MCF 10A (cell line): Measurements from ENCODE around the gene ZNF581. TPM values are rescaled to one million over a fixed set of nuclear protein-coding genes. Genes with fewer than 3 reads are reported as not detected.
A peak's percentile ranks its signal among the peaks of the same experiment; 100 is the strongest.

ENCODE experiments used
- BruUV-seq: library from RNA; stranded (reverse); fragments of 400-500 nt; replicated peaks from 2 replicates; lab custom pipeline; 2021; lab: Mats Ljungman, UMichigan
- CTCF ChIA-PET: fragments of 300-600 bp; sonication (Branson Sonifier 250); formaldehyde crosslinking; extraction: SDS; loops from one replicate; lab custom pipeline; 2021; ENCODE audit warnings: antibody characterized with exemption, inconsistent platforms; lab: Yijun Ruan, JAX
- POLR2A ChIA-PET: fragments of 300-600, 350-650 bp; sonication (Branson Sonifier 250); formaldehyde crosslinking; extraction: SDS; loops from one replicate; lab custom pipeline; 2020; ENCODE audit warnings: antibody characterized with exemption, inconsistent platforms; lab: Yijun Ruan, JAX
- DNase-seq: peaks from one replicate; pipeline ENCODE4 v3.0.0-alpha.2; 2018; ENCODE audit not compliant: unreplicated experiment
- H3K27ac Mint-ChIP-seq: one replicate; pipeline ENCODE4 v1.8.0; 2022; ENCODE audit warnings: mild to moderate bottlenecking, low read depth, mixed read lengths; ENCODE audit not compliant: unreplicated experiment
- H3K27me3 Mint-ChIP-seq: one replicate; pipeline ENCODE4 v1.8.0; 2022; ENCODE audit warnings: mixed read lengths; ENCODE audit not compliant: insufficient read depth, unreplicated experiment
- H3K36me3 Mint-ChIP-seq: one replicate; pipeline ENCODE4 v1.8.0; 2022; ENCODE audit warnings: mild to moderate bottlenecking, moderate library complexity, mixed read lengths; ENCODE audit not compliant: insufficient read depth, unreplicated experiment
- H3K4me1 Mint-ChIP-seq: one replicate; pipeline ENCODE4 v1.8.0; 2022; ENCODE audit warnings: mixed read lengths; ENCODE audit not compliant: insufficient read depth, unreplicated experiment
- H3K4me3 Mint-ChIP-seq: one replicate; pipeline ENCODE4 v1.8.0; 2022; ENCODE audit warnings: mild to moderate bottlenecking, moderate library complexity, mixed read lengths; ENCODE audit not compliant: unreplicated experiment
- H3K9me3 Mint-ChIP-seq: one replicate; pipeline ENCODE4 v1.8.0; 2022; ENCODE audit warnings: mixed read lengths; ENCODE audit not compliant: unreplicated experiment
- intact Hi-C: fragments of 100-400 bp; cut with micrococcal nuclease; formaldehyde crosslinking; loops from 2 replicates; pipeline ENCODE4 v1.14.1; 2022
- total RNA-seq: library from RNA; stranded (reverse); gene quantifications from 2 replicates; pipeline ENCODE4 v1.2.3, GENCODE V29; 2022
- TF ChIP-seq, protein P1 (sequence below): fragments of 200-600 bp; IDR thresholded peaks from one replicate; pipeline ENCODE4 v1.8.0; 2022; ENCODE audit warnings: antibody characterized with exemption, mild to moderate bottlenecking; ENCODE audit not compliant: unreplicated experiment

ZNF581 gene
- total RNA-seq, 1 experiment from 2014 or later: 25.7 TPM

DNA sequence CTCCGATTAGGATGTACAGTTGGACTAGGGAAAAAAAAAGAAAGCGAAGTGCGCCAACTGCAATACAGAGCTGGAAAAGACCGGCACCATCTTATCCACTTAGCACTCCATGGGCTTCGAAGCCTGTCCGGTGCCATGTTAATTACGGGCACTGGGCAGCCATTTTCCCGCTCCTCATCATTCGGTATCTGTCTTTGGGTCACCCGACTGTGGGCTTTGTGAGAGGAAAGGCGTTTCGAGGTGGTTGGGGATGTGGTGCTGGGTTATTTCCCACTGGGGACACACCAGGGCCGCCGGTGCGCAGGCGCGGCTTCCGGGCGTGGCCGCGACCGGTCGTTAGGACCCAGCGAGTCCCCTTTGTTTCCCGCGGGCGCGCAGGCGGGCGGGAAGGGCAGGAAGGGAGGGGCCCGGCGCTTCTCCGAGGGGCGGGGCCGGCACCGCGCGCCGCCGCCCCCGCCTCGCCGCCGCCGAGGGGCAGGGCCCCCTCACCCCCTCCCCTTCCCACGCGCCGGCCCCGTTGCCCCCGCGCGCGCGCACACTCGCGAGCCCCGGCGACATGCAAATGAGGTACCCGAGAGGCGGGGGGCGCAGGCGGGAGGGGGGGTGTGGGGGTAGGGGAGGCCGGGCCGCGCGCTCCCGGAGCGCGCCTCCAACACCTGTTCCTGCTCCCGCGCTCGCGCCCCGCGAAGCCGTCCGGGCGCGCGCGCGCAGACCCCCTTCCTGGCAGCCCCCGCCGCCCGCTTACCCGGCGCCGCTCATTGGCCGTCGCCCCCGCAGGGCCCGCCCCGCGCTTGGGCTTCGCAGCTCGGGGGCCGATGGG, 43.4 kb upstream of the ZNF581 start, which contains the start of gene ZNF524:
Gene ZNF524, plus strand, starts transcription at position 447 of the 820 bp plus-strand sequence. CDS start 1,825 bp downstream, outside the sequence.
- H3K4me1 Mint-ChIP-seq: peaks cover 42% of the 10 kb centered on the region
- TF ChIP-seq, protein P1, sequence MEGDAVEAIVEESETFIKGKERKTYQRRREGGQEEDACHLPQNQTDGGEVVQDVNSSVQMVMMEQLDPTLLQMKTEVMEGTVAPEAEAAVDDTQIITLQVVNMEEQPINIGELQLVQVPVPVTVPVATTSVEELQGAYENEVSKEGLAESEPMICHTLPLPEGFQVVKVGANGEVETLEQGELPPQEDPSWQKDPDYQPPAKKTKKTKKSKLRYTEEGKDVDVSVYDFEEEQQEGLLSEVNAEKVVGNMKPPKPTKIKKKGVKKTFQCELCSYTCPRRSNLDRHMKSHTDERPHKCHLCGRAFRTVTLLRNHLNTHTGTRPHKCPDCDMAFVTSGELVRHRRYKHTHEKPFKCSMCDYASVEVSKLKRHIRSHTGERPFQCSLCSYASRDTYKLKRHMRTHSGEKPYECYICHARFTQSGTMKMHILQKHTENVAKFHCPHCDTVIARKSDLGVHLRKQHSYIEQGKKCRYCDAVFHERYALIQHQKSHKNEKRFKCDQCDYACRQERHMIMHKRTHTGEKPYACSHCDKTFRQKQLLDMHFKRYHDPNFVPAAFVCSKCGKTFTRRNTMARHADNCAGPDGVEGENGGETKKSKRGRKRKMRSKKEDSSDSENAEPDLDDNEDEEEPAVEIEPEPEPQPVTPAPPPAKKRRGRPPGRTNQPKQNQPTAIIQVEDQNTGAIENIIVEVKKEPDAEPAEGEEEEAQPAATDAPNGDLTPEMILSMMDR: no peak
- H3K27me3 Mint-ChIP-seq: no peaks in the 10 kb centered on the region
- CTCF ChIA-PET: interaction anchor here (0.5 to 1.2 kb wide), 3 partner anchors 12 to 539 kb away, joined by 3 to 4 read pairs (median 3); no protein-coding TSS in a partner anchor
- DNase-seq: peak; percentile 94
- H3K27ac Mint-ChIP-seq: peak within 1 kb of the TSS; percentile 99
- H3K9me3 Mint-ChIP-seq: no peaks in the 10 kb centered on the region
- intact Hi-C loops: loop anchor here (1.0 kb wide), 2 partner anchors 42 to 341 kb away; partner anchors contain the start of gene PPP6R1
- peak within 1 kb of the TSS; percentile 97 for H3K4me3 Mint-ChIP-seq
- POLR2A ChIA-PET: interaction anchor here (0.5 to 2.6 kb wide), 27 partner anchors 8 to 1462 kb away, joined by 3 to 26 read pairs (median 5); partner anchors contain the start of genes CNOT3, NAT14, PPP1R12C and PPP6R1
- H3K36me3 Mint-ChIP-seq: peaks cover 28% of the 10 kb centered on the region
- BruUV-seq: no TSS peak

DNA sequence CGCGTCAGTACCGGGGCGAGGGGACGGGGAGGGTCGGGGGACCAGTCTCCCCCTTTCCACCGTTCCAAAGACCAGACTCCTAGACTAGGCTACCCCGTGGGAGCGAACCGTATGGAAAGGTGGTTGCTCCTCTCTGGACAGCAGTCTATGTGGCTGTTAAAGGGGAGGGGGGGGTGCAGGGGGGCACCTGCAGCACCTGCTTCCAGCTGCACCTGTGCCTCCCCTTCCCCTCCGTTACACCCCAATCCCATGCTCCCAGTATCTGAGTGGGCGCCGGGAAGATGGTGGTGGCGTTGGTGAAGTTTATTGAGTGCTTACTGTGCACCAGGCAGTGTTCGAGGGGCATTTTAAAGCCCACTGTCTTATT, 42.8 kb upstream of the ZNF581 start:
- ChIA-PET CTCF (interaction anchor here (0.7 to 2.0 kb wide), 3 partner anchors 32 to 539 kb away, joined by 3 to 6 read pairs (median 4); no protein-coding TSS in a partner anchor), POLR2A (interaction anchor here (0.5 to 2.1 kb wide), 13 partner anchors 13 to 1463 kb away, joined by 3 to 23 read pairs (median 4); partner anchors contain the start of genes CNOT3, RDH13, U2AF2 and ZNF579)
- TF ChIP-seq, protein P1: no peak
- H3K36me3 Mint-ChIP-seq: peaks cover 27% of the 10 kb centered on the region
- no TSS peak for BruUV-seq
- intact Hi-C loops: no loop called here
- peak overlapping the region; percentile 97 for H3K4me3 Mint-ChIP-seq
- peak overlapping the region; percentile 90 for H3K27ac Mint-ChIP-seq
- peaks cover 43% of the 10 kb centered on the region for H3K4me1 Mint-ChIP-seq
- no peaks in the 10 kb centered on the region for H3K9me3 Mint-ChIP-seq
- no peak for DNase-seq
- no peaks in the 10 kb centered on the region for H3K27me3 Mint-ChIP-seq

DNA sequence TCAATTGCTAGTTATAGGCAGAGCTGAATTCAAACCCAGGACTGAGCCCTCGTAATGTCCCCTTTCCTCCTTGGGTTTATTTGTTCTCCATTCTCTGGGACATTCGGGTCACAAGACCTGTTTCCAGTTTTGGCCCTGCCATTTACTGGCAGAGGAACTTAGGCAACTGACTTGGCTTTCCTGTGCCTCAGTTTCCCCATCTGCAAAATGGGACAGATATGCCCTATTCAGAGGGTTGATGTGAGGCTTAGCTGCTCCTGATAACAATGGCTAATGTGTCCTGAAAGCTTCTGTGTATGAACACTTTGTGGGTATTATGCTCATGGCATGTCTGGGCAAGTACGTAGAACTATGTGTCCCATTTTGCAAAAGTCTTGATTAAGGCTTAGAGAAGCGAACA, 42.4 kb upstream of the ZNF581 start:
- CTCF ChIA-PET: interaction anchor here (0.7 to 2.0 kb wide), 3 partner anchors 32 to 538 kb away, joined by 3 to 6 read pairs (median 4); no protein-coding TSS in a partner anchor
- TSS peak; percentile 40 for BruUV-seq
- H3K36me3 Mint-ChIP-seq: peaks cover 28% of the 10 kb centered on the region
- TF ChIP-seq, protein P1: no peak
- H3K4me1 Mint-ChIP-seq: peaks cover 44% of the 10 kb centered on the region
- peak; percentile 62 for DNase-seq
- peak overlapping the region; percentile 90 for H3K27ac Mint-ChIP-seq
- no peaks in the 10 kb centered on the region for H3K27me3 Mint-ChIP-seq
- no peaks in the 10 kb centered on the region for H3K9me3 Mint-ChIP-seq
- H3K4me3 Mint-ChIP-seq: peak overlapping the region; percentile 97
- intact Hi-C loops: no loop called here
- POLR2A ChIA-PET: interaction anchor here (0.5 to 1.6 kb wide), 9 partner anchors 14 to 1463 kb away, joined by 3 to 7 read pairs (median 4); partner anchors contain the start of genes CNOT3, U2AF2 and ZNF628
